Ovary (tissue), 9 donors: ENCODE data around the gene RCN2. TPM values are rescaled to one million over a fixed set of nuclear protein-coding genes. Genes with fewer than 3 reads are reported as not detected.

Source experiments
- DNase-seq, 5 donors: peaks; one replicate each; pipeline ENCODE4 v3.0.0-alpha.2; 2019 to 2020
- H3K27ac ChIP-seq, 2 donors: fragments of 200-600 bp; one replicate each; pipeline versions ENCODE4 v1.5.1 to v1.8.0; 2019 to 2022
- H3K27me3 ChIP-seq: fragments of 200-600 bp; one replicate; pipeline ENCODE4 v1.8.0; 2022
- H3K36me3 ChIP-seq: fragments of 200-600 bp; sonication (generic); one replicate; pipeline ENCODE4 v1.5.1; 2019
- H3K4me1 ChIP-seq: one replicate; pipeline ENCODE4 v1.8.1; 2013; ENCODE audit warnings: mild to moderate bottlenecking, moderate library complexity; ENCODE audit not compliant: insufficient read depth
- H3K4me3 ChIP-seq: fragments of 200-600 bp; sonication (generic); one replicate; pipeline ENCODE4 v1.5.1; 2017
- H3K9me3 ChIP-seq, 2 donors: fragments of 200-600 bp in 1 of 2; sonication (generic) in 1 of 2; one replicate each; pipeline versions ENCODE4 v1.5.1 to v1.8.1; 2013 to 2019; ENCODE audit warnings: mild to moderate bottlenecking in 1 of 2, moderate library complexity in 1 of 2
- EP300 ChIP-seq: sonication (generic); formaldehyde crosslinking; IDR thresholded peaks from one replicate; pipeline ENCODE4 v1.6.1; 2017; ENCODE audit warnings: antibody characterized with exemption
- POLR2A ChIP-seq: fragments of 450-650 bp; IDR thresholded peaks from one replicate; pipeline ENCODE4 v1.6.1; 2017; ENCODE audit warnings: antibody characterized with exemption, mild to moderate bottlenecking, moderate library complexity
- WGBS, 3 donors: extraction: QIAGEN DNeasy Blood & Tissue Kit in 1 of 3; methylation state at CpG; one replicate each; pipeline versions ENCODE4 v1.1.5 to v1.1.7; 2013 to 2017; 5-methylcytosine and 5-hydroxymethylcytosine counted together
- intact Hi-C, 4 donors: fragments of 100-400 bp; cut with DNase I; formaldehyde crosslinking; loops; one replicate each; pipeline versions ENCODE4 v1.11.0 to v1.15.1; 2022 to 2023
- polyA plus RNA-seq, 2 donors: library from polyadenylated mRNA; stranded (reverse); fragments of 200-250 nt in 1 of 2; fragments of 350-450 nt in 1 of 2; fragmentation: Illumina TruSeq in 1 of 2; extraction: RNeasy Lipid Tissue Mini Kit (QIAGEN cat#74804) in 1 of 2; gene quantifications; one replicate each; pipeline ENCODE4 v1.2.3, GENCODE V29; 2013 to 2014
- total RNA-seq, 7 donors: library from RNA; depleted of rRNA in 2 of 7; stranded (reverse); fragments of >200 nt in 2 of 7; fragmentation: NEBNext Ultra II Directional in 3 of 7; extraction: Animal tissue kit (Norgen Biotek cat#: 25700) in 3 of 7; gene quantifications; one replicate each; pipeline versions ENCODE4 v1.1.0 to v1.2.4, GENCODE V29; 2016 to 2023
- TF ChIP-seq, protein P1 (sequence below), 3 donors: fragments of 450-650 bp in 2 of 3; fragments of 200-600 bp in 1 of 3; IDR thresholded peaks; one replicate each; pipeline versions ENCODE4 v1.5.1 to v1.8.0; 2016 to 2022; ENCODE audit warnings: antibody characterized with exemption in 3 of 3, mild to moderate bottlenecking in 1 of 3
- donor health status: DM: no; HTN: no; CAD: no; lungs with moderate emphysema.
- donor health status: DM: no; HTN: no; CAD: no.
- donor health status: Bipolar disorder and iron deficiency.
- donor health status: DM: yes; HTN: yes; CAD: no.
- donor health status: DM: no; HTN: no; CAD: no.
- donor health status: DM: yes; HTN: yes; CAD: no.

Gene RCN2
- total and polyA plus RNA-seq, 9 donors = 31.7 to 69.2 (median 47.8) TPM

DNA sequence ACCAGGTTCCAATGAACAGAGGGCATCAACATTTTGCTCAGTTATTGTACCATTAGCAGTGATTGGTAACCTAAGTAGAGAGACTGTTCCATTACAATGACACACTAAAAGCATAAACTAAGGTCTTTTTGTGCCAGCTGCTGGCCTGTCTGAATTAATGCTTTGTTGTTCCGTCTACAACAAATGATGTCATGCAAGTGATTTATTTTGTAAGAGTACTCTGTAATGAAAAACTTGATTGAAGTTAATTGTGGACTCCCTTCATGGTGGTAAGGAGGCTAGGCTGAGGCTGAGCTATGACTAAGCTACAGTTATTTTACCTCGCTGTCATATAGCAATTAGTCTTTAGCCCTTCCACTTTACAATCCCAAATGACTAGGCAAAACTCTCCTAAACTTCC lies 23.2 kb downstream of the RCN2 start:
- no peak for DNase-seq
- no peak overlapping the region for H3K4me3 ChIP-seq
- no peaks in the 10 kb centered on the region for H3K27me3 ChIP-seq
- H3K4me1 ChIP-seq = no peaks in the 10 kb centered on the region
- TF ChIP-seq EP300 (no peak), POLR2A (no peak)
- TF ChIP-seq, protein P1, sequence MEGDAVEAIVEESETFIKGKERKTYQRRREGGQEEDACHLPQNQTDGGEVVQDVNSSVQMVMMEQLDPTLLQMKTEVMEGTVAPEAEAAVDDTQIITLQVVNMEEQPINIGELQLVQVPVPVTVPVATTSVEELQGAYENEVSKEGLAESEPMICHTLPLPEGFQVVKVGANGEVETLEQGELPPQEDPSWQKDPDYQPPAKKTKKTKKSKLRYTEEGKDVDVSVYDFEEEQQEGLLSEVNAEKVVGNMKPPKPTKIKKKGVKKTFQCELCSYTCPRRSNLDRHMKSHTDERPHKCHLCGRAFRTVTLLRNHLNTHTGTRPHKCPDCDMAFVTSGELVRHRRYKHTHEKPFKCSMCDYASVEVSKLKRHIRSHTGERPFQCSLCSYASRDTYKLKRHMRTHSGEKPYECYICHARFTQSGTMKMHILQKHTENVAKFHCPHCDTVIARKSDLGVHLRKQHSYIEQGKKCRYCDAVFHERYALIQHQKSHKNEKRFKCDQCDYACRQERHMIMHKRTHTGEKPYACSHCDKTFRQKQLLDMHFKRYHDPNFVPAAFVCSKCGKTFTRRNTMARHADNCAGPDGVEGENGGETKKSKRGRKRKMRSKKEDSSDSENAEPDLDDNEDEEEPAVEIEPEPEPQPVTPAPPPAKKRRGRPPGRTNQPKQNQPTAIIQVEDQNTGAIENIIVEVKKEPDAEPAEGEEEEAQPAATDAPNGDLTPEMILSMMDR (IDR thresholded peaks at IDR 0.05) = no peak
- 64 to 71% (median 68%) methylated on average over 2 of the region's 2 CpGs for WGBS, 3 donors
- no peaks in the 10 kb centered on the region for H3K9me3 ChIP-seq
- intact Hi-C loops = no loop called here
- no peaks in the 10 kb centered on the region for H3K36me3 ChIP-seq
- no peak overlapping the region for H3K27ac ChIP-seq

DNA sequence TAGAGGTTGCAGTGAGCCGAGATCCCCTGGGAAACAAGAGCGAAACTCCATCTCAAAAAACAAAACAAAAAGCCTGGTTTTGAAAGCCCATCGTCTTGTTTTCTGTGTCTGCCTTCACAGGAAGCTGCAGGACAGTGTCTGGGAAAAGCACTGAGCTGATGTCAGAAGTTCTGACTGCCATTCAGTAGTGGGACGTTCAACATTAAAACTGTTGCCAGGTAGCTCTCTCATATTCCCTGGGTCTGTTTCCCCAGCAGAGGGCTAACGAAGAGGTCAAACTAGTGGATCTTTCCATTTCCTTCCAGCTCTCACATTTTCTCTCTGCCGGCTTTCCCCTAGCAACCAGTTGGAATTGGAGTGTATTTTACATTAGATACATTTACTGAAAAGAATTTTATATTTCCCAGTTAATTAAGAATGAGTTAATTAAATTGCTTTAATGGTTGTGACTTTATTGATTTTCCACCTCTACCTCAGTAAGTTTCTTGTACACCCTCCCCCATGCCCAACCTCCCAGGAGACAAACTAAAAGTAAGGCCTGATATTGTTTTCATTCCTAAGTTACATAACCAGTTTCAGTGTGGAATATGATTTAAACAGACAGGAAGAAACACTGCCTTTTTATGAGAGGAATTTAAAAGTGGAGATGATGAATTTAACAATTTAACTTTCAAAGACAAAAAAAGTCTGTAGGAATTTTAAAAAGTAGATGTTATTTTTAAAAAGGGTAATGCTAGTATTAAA lies 29.9 kb downstream of the RCN2 start:
- Histone ChIP-seq H3K27ac (peak overlapping the region in 1 of 2 donors; percentile 46), H3K36me3 (no peaks in the 10 kb centered on the region), H3K4me1 (peaks cover 4% of the 10 kb centered on the region), H3K4me3 (no peak overlapping the region), H3K27me3 (no peaks in the 10 kb centered on the region), H3K9me3 (no peaks in the 10 kb centered on the region)
- no peak for DNase-seq
- intact Hi-C loops = no loop called here
- TF ChIP-seq EP300 = no peak
- TF ChIP-seq POLR2A = no peak
- TF ChIP-seq, protein P1 (IDR thresholded peaks at IDR 0.05) = no peak
- 11 to 27% (median 13%) methylated on average over 6 of the region's 6 CpGs for WGBS, 3 donors

DNA sequence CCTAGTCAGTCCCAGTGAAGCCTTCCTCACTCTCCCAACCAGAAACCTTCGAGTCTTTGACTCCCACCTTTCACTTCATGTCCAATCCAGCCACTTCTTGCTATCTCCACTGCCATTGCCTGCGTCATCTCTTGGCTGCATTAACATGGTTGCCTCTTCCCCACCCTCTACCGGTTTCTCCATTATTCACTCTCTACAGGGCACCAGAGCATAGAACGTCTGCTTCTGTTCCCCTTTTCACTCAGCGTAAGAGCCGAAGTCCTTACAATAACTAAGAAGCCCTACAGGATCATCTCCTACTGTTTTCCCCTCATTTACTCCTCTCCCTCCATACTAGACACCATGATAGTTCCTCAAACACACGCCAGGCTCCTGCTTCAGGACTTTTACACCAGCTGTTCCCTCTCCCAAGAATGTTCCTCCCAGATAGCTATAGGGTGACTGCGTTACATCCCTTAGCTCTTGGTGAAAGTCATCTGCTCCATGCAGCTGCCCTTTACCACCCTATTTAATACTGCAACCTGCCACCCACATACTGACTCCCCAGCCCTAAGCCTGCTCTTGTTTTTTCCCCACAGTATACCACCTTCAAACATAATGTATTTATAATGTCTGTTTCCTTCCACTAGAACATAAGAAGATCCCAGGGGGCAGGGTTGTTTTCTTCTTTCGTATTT lies 30.9 kb downstream of the RCN2 start:
- no peaks in the 10 kb centered on the region for H3K36me3 ChIP-seq
- H3K4me1 ChIP-seq = peaks cover 9% of the 10 kb centered on the region
- intact Hi-C loops = no loop called here
- 91 to 93% (median 92%) methylated on average over 9 of the region's 9 CpGs for WGBS, 3 donors
- H3K27me3 ChIP-seq = no peaks in the 10 kb centered on the region
- no peak overlapping the region for H3K4me3 ChIP-seq
- H3K27ac ChIP-seq = no peak overlapping the region
- H3K9me3 ChIP-seq = no peaks in the 10 kb centered on the region
- no peak for DNase-seq
- TF ChIP-seq, protein P1 (IDR thresholded peaks at IDR 0.05) = no peak
- TF ChIP-seq EP300 = no peak
- TF ChIP-seq POLR2A = no peak

DNA sequence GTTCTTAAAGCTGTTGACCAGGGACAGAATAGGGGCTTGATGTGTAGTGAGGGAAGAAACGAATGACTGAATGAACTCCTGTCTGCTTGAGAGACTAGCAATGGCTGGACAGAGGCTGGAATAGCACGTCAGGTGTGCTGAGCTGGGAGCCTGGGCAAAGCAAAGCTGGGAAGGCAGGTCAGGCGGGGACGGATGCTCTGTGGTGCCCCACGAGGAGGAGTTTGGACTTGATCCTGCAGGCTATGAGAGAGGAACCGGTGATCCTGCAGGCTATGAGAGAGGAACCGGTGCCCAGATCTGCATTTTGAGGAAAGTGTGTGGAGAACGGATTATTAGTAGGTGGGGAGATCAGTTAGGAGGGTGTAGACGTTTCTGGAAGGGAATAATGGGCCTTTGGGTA lies 32.0 kb downstream of the RCN2 start:
- intact Hi-C loops = no loop called here
- peaks cover 12% of the 10 kb centered on the region for H3K4me1 ChIP-seq
- no peaks in the 10 kb centered on the region for H3K27me3 ChIP-seq
- no peaks in the 10 kb centered on the region for H3K9me3 ChIP-seq
- no peak for DNase-seq
- WGBS, 3 donors = 38 to 48% (median 47%) methylated on average over 9 of the region's 9 CpGs
- H3K4me3 ChIP-seq = no peak overlapping the region
- H3K27ac ChIP-seq = no peak overlapping the region
- no peaks in the 10 kb centered on the region for H3K36me3 ChIP-seq
- TF ChIP-seq POLR2A = no peak
- no peak for TF ChIP-seq EP300
- TF ChIP-seq, protein P1 (IDR thresholded peaks at IDR 0.05) = no peak
